ENCODE results near the gene SLC9A1. TPM values are rescaled to one million over a fixed set of nuclear protein-coding genes. Genes with fewer than 3 reads are reported as not detected.
"Not testable (repeated sequence)": the region's sequence is repeated elsewhere in the genome, so short reads cannot be mapped to it uniquely, and the experiment has no call there.

Gene SLC9A1
- total RNA-seq, 1 experiment from 2014 or later, result 25.2 TPM

GRCh38 chr1:27201295-27201694 is 46.4 kb upstream of the SLC9A1 start:
- Histone ChIP-seq H3K4me2 (ENCODE audit: low read length) (no peak overlapping the region), H3K79me2 (ENCODE audit: low read length) (no peaks in the 10 kb centered on the region), H3K9ac (ENCODE audit: low read length) (no peak overlapping the region), H3K4me1 (ENCODE audit: insufficient read depth, low read length) (no peaks in the 10 kb centered on the region), H3K36me3 (ENCODE audit: low read depth, low read length) (no peaks in the 10 kb centered on the region), H3K4me3 (ENCODE audit: low read length) (no peak overlapping the region), H4K20me1 (ENCODE audit: low read length) (no peaks in the 10 kb centered on the region), H3K9me2 (replicated peaks; ENCODE audit: low read length) (no peaks in the 10 kb centered on the region), H2AFZ (ENCODE audit: low read length) (no peak overlapping the region), H3K9me3 (ENCODE audit: low read length) (no peaks in the 10 kb centered on the region), H3K27ac (ENCODE audit: low read length) (no peak overlapping the region), H3K27me3 (ENCODE audit: low read length) (no peaks in the 10 kb centered on the region), H3F3A (ENCODE audit: low read length, unreplicated experiment) (no peaks in the 10 kb centered on the region)
- ChIA-PET CTCF (interaction anchor here (0.7 to 0.9 kb wide), 2 partner anchors 89 to 562 kb away, joined by 3 to 7 read pairs; no protein-coding TSS in a partner anchor), POLR2A (ENCODE audit: unreplicated experiment) (no interaction called here)
- no peak for TF ChIP-seq EZH2 (IDR thresholded peaks at IDR 0.05; ENCODE audit: low read length, unreplicated experiment)
- no peak for TF ChIP-seq EZH2phosphoT487 (IDR thresholded peaks at IDR 0.05; ENCODE audit: borderline replicate concordance, low read length)
- TF ChIP-seq CTCF (conservative IDR thresholded peaks at IDR 0.05; ENCODE audit: low read depth, low read length), result no peak
- DNase-seq, result no peak
- intact Hi-C loops (cut with micrococcal nuclease), result no loop called here
- no peak for ATAC-seq
- BruUV-seq (replicated peaks), result no TSS peak

GRCh38 chr1:27193194-27193593 is 38.3 kb upstream of the SLC9A1 start:
- Histone ChIP-seq H3K9me2 (replicated peaks; ENCODE audit: low read length) (no peaks in the 10 kb centered on the region), H3K79me2 (ENCODE audit: low read length) (no peaks in the 10 kb centered on the region), H3K36me3 (ENCODE audit: low read depth, low read length) (no peaks in the 10 kb centered on the region), H2AFZ (ENCODE audit: low read length) (peak overlapping the region; percentile 41; the same call in 1 of the 2 replicates), H3K4me1 (ENCODE audit: insufficient read depth, low read length) (peaks cover 21% of the 10 kb centered on the region), H3K27ac (ENCODE audit: low read length) (peak overlapping the region; percentile 99), H3K9me3 (ENCODE audit: low read length) (no peaks in the 10 kb centered on the region), H4K20me1 (ENCODE audit: low read length) (no peaks in the 10 kb centered on the region), H3K4me3 (ENCODE audit: low read length) (peak overlapping the region; percentile 21; the same call in 1 of the 2 replicates), H3K9ac (ENCODE audit: low read length) (peak overlapping the region; percentile 32), H3K27me3 (ENCODE audit: low read length) (no peaks in the 10 kb centered on the region), H3K4me2 (ENCODE audit: low read length) (peak overlapping the region; percentile 70), H3F3A (ENCODE audit: low read length, unreplicated experiment) (no peaks in the 10 kb centered on the region)
- intact Hi-C loops (cut with micrococcal nuclease), result no loop called here
- TSS peak; percentile 98 for BruUV-seq (replicated peaks)
- POLR2A ChIA-PET (ENCODE audit: unreplicated experiment), result no interaction called here
- no peak for ATAC-seq
- no peak for DNase-seq
- no peak for TF ChIP-seq EZH2phosphoT487 (IDR thresholded peaks at IDR 0.05; ENCODE audit: borderline replicate concordance, low read length)
- TF ChIP-seq CTCF (conservative IDR thresholded peaks at IDR 0.05; ENCODE audit: low read depth, low read length), result no peak
- TF ChIP-seq EZH2 (IDR thresholded peaks at IDR 0.05; ENCODE audit: low read length, unreplicated experiment), result no peak
- CTCF ChIA-PET, result no interaction called here

GRCh38 chr1:27192039-27192529 is 37.2 kb upstream of the SLC9A1 start:
- BruUV-seq (replicated peaks), result TSS peak; percentile 96
- no peaks in the 10 kb centered on the region for H4K20me1 ChIP-seq (ENCODE audit: low read length)
- H3K9ac ChIP-seq (ENCODE audit: low read length), result peak overlapping the region; percentile 85
- ATAC-seq (peak; percentile 92), DNase-seq (peak; percentile 90)
- no peaks in the 10 kb centered on the region for H3K9me2 ChIP-seq (replicated peaks; ENCODE audit: low read length)
- H3F3A ChIP-seq (ENCODE audit: low read length, unreplicated experiment), result no peaks in the 10 kb centered on the region
- peak overlapping the region; percentile 70 for H3K4me2 ChIP-seq (ENCODE audit: low read length)
- no peaks in the 10 kb centered on the region for H3K79me2 ChIP-seq (ENCODE audit: low read length)
- no peaks in the 10 kb centered on the region for H3K36me3 ChIP-seq (ENCODE audit: low read depth, low read length)
- H3K4me1 ChIP-seq (ENCODE audit: insufficient read depth, low read length), result peaks cover 21% of the 10 kb centered on the region
- no peaks in the 10 kb centered on the region for H3K9me3 ChIP-seq (ENCODE audit: low read length)
- CTCF ChIA-PET, result interaction anchor here (0.5 to 0.6 kb wide), 2 partner anchors 29 to 37 kb away, joined by 3 to 5 read pairs; partner anchors contain the start of gene SLC9A1
- no peak overlapping the region for H3K4me3 ChIP-seq (ENCODE audit: low read length)
- H2AFZ ChIP-seq (ENCODE audit: low read length), result peak overlapping the region; percentile 41; the same call in 1 of the 2 replicates
- H3K27me3 ChIP-seq (ENCODE audit: low read length), result no peaks in the 10 kb centered on the region
- peak overlapping the region; percentile 99 for H3K27ac ChIP-seq (ENCODE audit: low read length)
- intact Hi-C loops (cut with micrococcal nuclease), result no loop called here
- POLR2A ChIA-PET (ENCODE audit: unreplicated experiment), result interaction anchor here (0.5 kb wide), 1 partner anchor 208 kb away, joined by 3 read pairs; no protein-coding TSS in a partner anchor
- no peak for TF ChIP-seq CTCF (conservative IDR thresholded peaks at IDR 0.05; ENCODE audit: low read depth, low read length)
- TF ChIP-seq EZH2 (IDR thresholded peaks at IDR 0.05; ENCODE audit: low read length, unreplicated experiment), result no peak
- no peak for TF ChIP-seq EZH2phosphoT487 (IDR thresholded peaks at IDR 0.05; ENCODE audit: borderline replicate concordance, low read length)

- H3K9me2 ChIP-seq (replicated peaks; ENCODE audit: low read length); H3K4me1 ChIP-seq (ENCODE audit: insufficient read depth, low read length); H3K79me2 ChIP-seq (ENCODE audit: low read length); H3K36me3 ChIP-seq (ENCODE audit: low read depth, low read length); H2AFZ ChIP-seq (ENCODE audit: low read length); H3K9ac ChIP-seq (ENCODE audit: low read length); BruUV-seq (replicated peaks); H3K27me3 ChIP-seq (ENCODE audit: low read length); H3K27ac ChIP-seq (ENCODE audit: low read length); intact Hi-C loops (cut with micrococcal nuclease); H3F3A ChIP-seq (ENCODE audit: low read length, unreplicated experiment); CTCF ChIA-PET; H3K4me2 ChIP-seq (ENCODE audit: low read length); H4K20me1 ChIP-seq (ENCODE audit: low read length); POLR2A ChIA-PET (ENCODE audit: unreplicated experiment); H3K4me3 ChIP-seq (ENCODE audit: low read length): not testable (repeated sequence)
- ATAC-seq (peak; percentile 66), DNase-seq (peak; percentile 67)
- H3K9me3 ChIP-seq (ENCODE audit: low read length), result peaks cover 22% of the 10 kb centered on the region
Measured at GRCh38 chr1:27184665-27185064, 29.7 kb upstream of the SLC9A1 start.

All from PC-3 (cell line).